ENCODE data around the gene IFT81.

IFT81 gene

GRCh38 chr12:110230655-110231054, 106.5 kb downstream of the IFT81 start:
- no peak for TF ChIP-seq CTCF (IDR thresholded peaks at IDR 0.05)
- Histone ChIP-seq H3K36me3 (no peaks in the 10 kb centered on the region), H3K27me3 (no peaks in the 10 kb centered on the region), H3K4me1 (ENCODE audit: control insufficient read depth in 1 of 2, insufficient read depth in 1 of 2, low read depth in 1 of 2, low read length in 1 of 2) (peaks cover 22 to 27% of the 10 kb centered on the region in 2 experiments), H3K4me3 (ENCODE audit: low read depth in 1 of 2, low read length in 1 of 2) (no peak overlapping the region), H3K9me3 (no peaks in the 10 kb centered on the region), H3K27ac (no peak overlapping the region)

- Histone ChIP-seq H3K4me1 (ENCODE audit: control insufficient read depth in 1 of 2, insufficient read depth in 1 of 2, low read depth in 1 of 2, low read length in 1 of 2) (peaks cover 19 to 27% of the 10 kb centered on the region in 2 experiments), H3K27me3 (no peaks in the 10 kb centered on the region), H3K9me3 (no peaks in the 10 kb centered on the region), H3K36me3 (no peaks in the 10 kb centered on the region), H3K27ac (peak overlapping the region; percentile 70), H3K4me3 (ENCODE audit: low read depth in 1 of 2, low read length in 1 of 2) (no peak overlapping the region)
- no peak for TF ChIP-seq CTCF (IDR thresholded peaks at IDR 0.05)
Observed at GRCh38 chr12:110233212-110233903, 109.2 kb downstream of the IFT81 start.

- no peak for TF ChIP-seq CTCF (IDR thresholded peaks at IDR 0.05)
- H3K4me1 ChIP-seq (ENCODE audit: control insufficient read depth in 1 of 2, insufficient read depth in 1 of 2, low read depth in 1 of 2, low read length in 1 of 2) = peaks cover 19 to 27% of the 10 kb centered on the region in 2 experiments
- no peaks in the 10 kb centered on the region for H3K9me3 ChIP-seq
- peak overlapping the region in 1 of 2 experiments; percentile 25 for H3K4me3 ChIP-seq (ENCODE audit: low read depth in 1 of 2, low read length in 1 of 2)
- no peaks in the 10 kb centered on the region for H3K27me3 ChIP-seq
- H3K36me3 ChIP-seq = no peaks in the 10 kb centered on the region
- H3K27ac ChIP-seq = peak overlapping the region; percentile 70
Observed at GRCh38 chr12:110234331-110234751, 110.2 kb downstream of the IFT81 start.

- no peak for TF ChIP-seq CTCF (IDR thresholded peaks at IDR 0.05)
- H3K27ac ChIP-seq = peak overlapping the region; percentile 70
Observed at GRCh38 chr12:110234755-110235154, 110.6 kb downstream of the IFT81 start.

GRCh38 chr12:110235383-110235782, 111.2 kb downstream of the IFT81 start:
- Histone ChIP-seq H3K4me1 (ENCODE audit: control insufficient read depth in 1 of 2, insufficient read depth in 1 of 2, low read depth in 1 of 2, low read length in 1 of 2) (peaks cover 19 to 27% of the 10 kb centered on the region in 2 experiments), H3K27ac (peak overlapping the region; percentile 70), H3K4me3 (ENCODE audit: low read depth in 1 of 2, low read length in 1 of 2) (no peak overlapping the region)

More at GRCh38 chr12:110234755-110235154, 110.6 kb downstream of the IFT81 start:
- Histone ChIP-seq H3K4me1 (ENCODE audit: control insufficient read depth in 1 of 2, insufficient read depth in 1 of 2, low read depth in 1 of 2, low read length in 1 of 2) (peaks cover 19 to 27% of the 10 kb centered on the region in 2 experiments), H3K36me3 (no peaks in the 10 kb centered on the region), H3K4me3 (ENCODE audit: low read depth in 1 of 2, low read length in 1 of 2) (peak overlapping the region in 1 of 2 experiments; percentile 25), H3K27me3 (no peaks in the 10 kb centered on the region), H3K9me3 (no peaks in the 10 kb centered on the region)

More at GRCh38 chr12:110235383-110235782, 111.2 kb downstream of the IFT81 start:
- Histone ChIP-seq H3K27me3 (no peaks in the 10 kb centered on the region), H3K36me3 (no peaks in the 10 kb centered on the region), H3K9me3 (no peaks in the 10 kb centered on the region)
- TF ChIP-seq CTCF (IDR thresholded peaks at IDR 0.05) = no peak

All from neutrophil (primary cell).